Mesenchymal stem cell (in vitro differentiated cells and primary cell): Measurements from ENCODE around the gene CRHR1.

Source experiments
- DNase-seq: peaks from one replicate; pipeline ENCODE4 v3.0.0-alpha.2; 2013
- H2AFZ ChIP-seq: one replicate; pipeline ENCODE4 v1.6.1; 2013; ENCODE audit warnings: low read depth, mild to moderate bottlenecking, control low read depth, inconsistent platforms, low read length, moderate library complexity
- H2AK5ac ChIP-seq: 2 replicates; pipeline ENCODE4 v1.6.1; 2013; ENCODE audit warnings: low read length, moderate library complexity, mild to moderate bottlenecking, inconsistent platforms; ENCODE audit not compliant: severe bottlenecking
- H2BK120ac ChIP-seq: one replicate; pipeline ENCODE4 v1.6.1; 2013; ENCODE audit warnings: low read depth, mild to moderate bottlenecking, inconsistent platforms, low read length, moderate library complexity
- H2BK12ac ChIP-seq, 2 experiments: one replicate each; pipeline ENCODE4 v1.6.1; 2013; ENCODE audit warnings: inconsistent platforms in 2 of 2, low read length in 2 of 2, mild to moderate bottlenecking in 2 of 2, moderate library complexity in 2 of 2, control low read depth in 1 of 2
- H2BK15ac ChIP-seq: one replicate; pipeline ENCODE4 v1.6.1; 2013; ENCODE audit warnings: mild to moderate bottlenecking, low read depth, inconsistent platforms; ENCODE audit not compliant: poor library complexity, severe bottlenecking
- H2BK5ac ChIP-seq: 2 replicates; pipeline ENCODE4 v1.6.1; 2013; ENCODE audit warnings: low read depth, mild to moderate bottlenecking, low read length, control low read depth, inconsistent platforms; ENCODE audit not compliant: poor library complexity, severe bottlenecking
- H3K14ac ChIP-seq, 2 experiments: one replicate each; pipeline ENCODE4 v1.6.1; 2013; ENCODE audit warnings: inconsistent platforms in 2 of 2, low read length in 2 of 2, control low read depth in 1 of 2, mild to moderate bottlenecking in 1 of 2, moderate library complexity in 1 of 2
- H3K18ac ChIP-seq, 2 experiments: one replicate each; pipeline ENCODE4 v1.6.1; 2013; ENCODE audit warnings: inconsistent platforms in 2 of 2, low read length in 2 of 2, control low read depth in 1 of 2, low read depth in 1 of 2, mild to moderate bottlenecking in 1 of 2
- H3K23ac ChIP-seq, 2 experiments: one replicate each; pipeline ENCODE4 v1.6.1; 2013; ENCODE audit warnings: inconsistent platforms in 2 of 2, low read length in 2 of 2, mild to moderate bottlenecking in 2 of 2, moderate library complexity in 2 of 2, control low read depth in 1 of 2
- H3K27ac ChIP-seq: 2 replicates; pipeline ENCODE4 v1.5.1; 2013; ENCODE audit warnings: mild to moderate bottlenecking, moderate library complexity, low read length, control low read depth, inconsistent platforms; ENCODE audit not compliant: poor library complexity, severe bottlenecking
- H3K27me3 ChIP-seq, 2 experiments: 2 replicates each; pipeline versions ENCODE4 v1.6.1 to v1.7.0; 2013; ENCODE audit warnings: low read length in 2 of 2, mild to moderate bottlenecking in 2 of 2, moderate library complexity in 2 of 2, control low read depth in 1 of 2, inconsistent platforms in 1 of 2; ENCODE audit not compliant: control insufficient read depth in 1 of 2, insufficient read depth in 1 of 2
- H3K36me3 ChIP-seq, 2 experiments: 2 replicates each; pipeline versions ENCODE4 v1.6.1 to v1.7.0; 2013; ENCODE audit warnings: low read length in 2 of 2, control low read depth in 1 of 2, inconsistent platforms in 1 of 2, low read depth in 1 of 2, mild to moderate bottlenecking in 1 of 2; ENCODE audit not compliant: insufficient read depth in 2 of 2, control insufficient read depth in 1 of 2
- H3K4ac ChIP-seq, 2 experiments: one replicate each; pipeline ENCODE4 v1.6.1; 2013; ENCODE audit warnings: inconsistent platforms in 2 of 2, low read length in 2 of 2, mild to moderate bottlenecking in 2 of 2, moderate library complexity in 2 of 2, control low read depth in 1 of 2, low read depth in 1 of 2
- H3K4me1 ChIP-seq: 2 replicates; pipeline ENCODE4 v1.6.1; 2013; ENCODE audit warnings: low read depth, low read length, control low read depth; ENCODE audit not compliant: control insufficient read depth, insufficient read depth
- H3K4me2 ChIP-seq: 2 replicates; pipeline ENCODE4 v1.6.1; 2013; ENCODE audit warnings: low read length, mild to moderate bottlenecking, inconsistent platforms; ENCODE audit not compliant: poor library complexity, severe bottlenecking
- H3K4me3 ChIP-seq, 2 experiments: 2 replicates each; pipeline versions ENCODE4 v1.5.1 to v1.7.0; 2013; ENCODE audit warnings: low read length in 2 of 2, mild to moderate bottlenecking in 2 of 2, control low read depth in 1 of 2, low read depth in 1 of 2; ENCODE audit not compliant: insufficient read depth in 1 of 2
- H3K79me1 ChIP-seq: replicated peaks from 2 replicates; pipeline ENCODE4 v1.6.1; 2013; ENCODE audit warnings: mild to moderate bottlenecking, control low read depth, low read length, inconsistent platforms; ENCODE audit not compliant: poor library complexity, severe bottlenecking
- H3K9ac ChIP-seq: 2 replicates; pipeline ENCODE4 v1.7.0; 2013; ENCODE audit warnings: mild to moderate bottlenecking, low read length, moderate library complexity
- H3K9me3 ChIP-seq: 2 replicates; pipeline ENCODE4 v1.7.0; 2013; ENCODE audit warnings: mild to moderate bottlenecking, low read length; ENCODE audit not compliant: control insufficient read depth
- H4K8ac ChIP-seq: one replicate; pipeline ENCODE4 v1.6.1; 2013; ENCODE audit warnings: inconsistent platforms, mild to moderate bottlenecking, low read length, moderate library complexity
- H4K91ac ChIP-seq: one replicate; pipeline ENCODE4 v1.6.1; 2013; ENCODE audit warnings: mild to moderate bottlenecking, low read length, inconsistent platforms
- WGBS: methylation state at CpG from one replicate; pipeline ENCODE4 v1.1.7; 2013; ENCODE audit warnings: mixed read lengths; 5-methylcytosine and 5-hydroxymethylcytosine counted together

Gene CRHR1

DNA sequence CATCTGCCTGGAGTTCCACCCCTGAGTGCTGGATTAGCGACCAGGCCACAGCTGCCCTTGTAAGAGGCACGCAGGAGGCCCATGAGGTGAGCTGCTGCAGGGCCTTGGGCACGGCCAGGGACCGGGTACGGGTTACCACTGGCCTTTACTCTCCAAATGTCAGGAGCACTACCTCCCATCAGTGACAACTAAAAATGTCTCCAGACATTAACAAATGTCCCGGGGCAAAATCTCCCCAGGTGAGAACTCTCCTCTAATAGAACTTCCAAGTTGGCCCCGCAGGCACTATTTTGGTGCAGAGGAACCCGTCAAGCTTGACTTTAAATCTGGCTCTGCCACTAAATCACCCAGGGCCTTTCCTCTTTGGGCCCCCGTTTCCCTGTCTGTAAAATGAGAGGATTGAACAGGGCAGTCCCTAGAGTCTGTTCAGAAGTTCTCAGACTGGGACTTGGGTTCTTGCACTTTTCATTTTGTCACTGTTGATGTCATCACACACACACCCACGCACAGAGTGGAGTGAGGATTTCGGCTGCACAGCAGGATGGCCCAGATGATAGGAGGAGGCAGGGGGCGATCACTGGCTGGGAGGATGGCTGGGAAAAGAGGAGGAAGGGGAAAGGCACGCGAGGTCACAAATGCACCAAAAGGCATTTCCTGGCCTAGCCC is 85.7 kb downstream of the CRHR1 start:
- Histone ChIP-seq H3K4me2 (no peak overlapping the region), H3K4me3 (no peak overlapping the region), H3K4me1 (no peaks in the 10 kb centered on the region), H2AK5ac (no peak overlapping the region), H3K27ac (no peak overlapping the region), H2BK5ac (no peak overlapping the region), H2BK12ac (no peak overlapping the region), H3K27me3 (peaks cover 41 to 55% of the 10 kb centered on the region in 2 experiments), H4K8ac (peak overlapping the region; percentile 28), H4K91ac (no peak overlapping the region), H2AFZ (no peak overlapping the region), H3K18ac (no peak overlapping the region), H2BK15ac (no peak overlapping the region), H3K9ac (no peak overlapping the region), H3K4ac (no peak overlapping the region), H3K79me1 (no peaks in the 10 kb centered on the region), H3K9me3 (no peaks in the 10 kb centered on the region), H2BK120ac (no peak overlapping the region), H3K36me3 (no peaks in the 10 kb centered on the region), H3K14ac (peak overlapping the region in 1 of 2 experiments; percentile 76), H3K23ac (peak overlapping the region in 1 of 2 experiments; percentile 91)
- 48% methylated on average over 13 of the region's 14 CpGs for WGBS
- peak; percentile 23 for DNase-seq

DNA sequence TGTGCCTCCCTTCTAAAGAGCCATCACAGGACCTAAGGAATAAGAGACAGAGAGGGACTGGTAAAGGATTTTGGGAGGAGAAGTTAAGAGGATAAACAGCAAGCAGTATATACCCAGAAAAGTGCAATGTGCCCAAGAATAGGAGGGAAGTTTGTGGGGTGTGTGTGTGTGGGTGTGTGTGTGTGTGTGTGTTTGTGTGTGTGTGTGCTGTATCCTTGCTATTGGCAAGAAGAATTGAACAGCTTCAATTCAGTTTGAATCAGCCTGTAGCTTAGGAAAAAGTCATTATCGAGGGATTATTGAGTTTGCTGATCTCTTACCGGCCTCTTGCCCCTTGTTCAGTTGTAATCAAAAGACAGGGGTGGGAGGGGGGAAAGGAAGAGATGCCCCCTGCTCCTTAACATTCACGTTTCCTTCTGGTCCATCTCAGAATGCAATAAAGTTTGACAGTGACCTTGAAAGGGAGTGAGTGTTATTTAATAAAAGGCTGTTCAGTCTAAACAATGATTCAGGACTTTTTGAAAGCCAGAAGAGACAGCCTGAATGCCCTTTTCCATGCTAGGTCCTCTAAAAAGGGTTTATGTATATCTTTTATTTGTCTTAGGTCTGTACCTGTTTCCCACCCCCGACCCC is 86.3 kb downstream of the CRHR1 start:
- Histone ChIP-seq H3K27ac (no peak overlapping the region), H4K8ac (no peak overlapping the region), H2BK15ac (no peak overlapping the region), H3K23ac (peak overlapping the region in 1 of 2 experiments; percentile 91), H3K4me2 (no peak overlapping the region), H3K27me3 (peaks cover 35 to 50% of the 10 kb centered on the region in 2 experiments), H4K91ac (no peak overlapping the region), H2AK5ac (no peak overlapping the region), H3K4ac (no peak overlapping the region), H3K18ac (no peak overlapping the region), H3K4me3 (no peak overlapping the region), H2BK120ac (no peak overlapping the region), H3K14ac (peak overlapping the region in 1 of 2 experiments; percentile 76), H3K4me1 (no peaks in the 10 kb centered on the region), H3K9me3 (no peaks in the 10 kb centered on the region), H3K79me1 (no peaks in the 10 kb centered on the region), H3K9ac (no peak overlapping the region), H3K36me3 (no peaks in the 10 kb centered on the region), H2BK12ac (no peak overlapping the region), H2AFZ (no peak overlapping the region), H2BK5ac (no peak overlapping the region)
- WGBS: 52% methylated on average over 2 of the region's 4 CpGs
- DNase-seq: no peak

DNA sequence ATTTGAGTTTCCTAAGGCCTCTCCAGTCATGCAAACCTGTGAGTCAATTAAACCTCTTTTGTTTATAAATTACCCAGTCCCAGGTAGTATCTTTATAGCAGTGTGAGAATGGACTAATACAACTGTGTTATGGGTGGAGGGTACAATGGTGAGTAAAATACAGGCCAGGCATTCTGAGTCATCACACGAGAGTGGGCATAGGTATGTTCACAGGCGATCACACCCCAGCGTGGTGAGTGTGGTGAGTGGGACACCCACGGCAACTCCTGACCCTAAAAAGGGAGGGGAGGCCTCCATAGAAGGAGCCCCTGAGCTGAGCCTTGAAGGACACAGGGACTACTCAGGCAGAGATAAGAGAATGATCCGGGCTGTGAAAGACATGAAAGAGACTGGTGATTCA is 87.6 kb downstream of the CRHR1 start:
- Histone ChIP-seq H3K18ac (no peak overlapping the region), H3K4me1 (no peaks in the 10 kb centered on the region), H2AFZ (no peak overlapping the region), H3K79me1 (no peaks in the 10 kb centered on the region), H3K9me3 (no peaks in the 10 kb centered on the region), H3K4me2 (no peak overlapping the region), H3K4ac (no peak overlapping the region), H4K8ac (no peak overlapping the region), H3K14ac (no peak overlapping the region), H3K36me3 (no peaks in the 10 kb centered on the region), H2AK5ac (no peak overlapping the region), H3K27ac (no peak overlapping the region), H2BK15ac (no peak overlapping the region), H2BK5ac (no peak overlapping the region), H2BK12ac (no peak overlapping the region), H3K9ac (no peak overlapping the region), H3K23ac (no peak overlapping the region), H3K27me3 (peaks cover 35 to 50% of the 10 kb centered on the region in 2 experiments), H2BK120ac (no peak overlapping the region), H3K4me3 (no peak overlapping the region), H4K91ac (no peak overlapping the region)
- 69% methylated on average over 5 of the region's 5 CpGs for WGBS
- DNase-seq: no peak

DNA sequence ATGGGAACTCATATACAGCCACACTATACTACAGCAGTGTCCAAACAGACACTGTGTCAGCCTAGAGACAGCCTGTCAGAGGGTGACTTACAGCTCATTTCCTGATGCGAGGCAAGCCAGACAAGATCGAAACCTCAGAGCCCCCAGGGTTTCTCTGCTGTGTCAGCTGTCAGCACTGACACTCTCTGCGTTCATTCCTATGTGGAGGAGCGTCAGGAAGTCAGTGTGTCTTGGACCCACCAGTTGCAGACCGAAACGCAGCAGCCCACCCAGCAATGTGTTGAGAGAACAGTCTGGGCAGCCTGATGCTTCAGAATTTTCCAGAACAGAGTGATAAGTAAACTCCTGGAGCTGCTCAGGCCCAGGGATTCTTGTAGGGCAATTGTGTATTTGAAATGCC is 89.6 kb downstream of the CRHR1 start:
- Histone ChIP-seq H3K4ac (no peak overlapping the region), H3K4me2 (no peak overlapping the region), H2BK12ac (peak overlapping the region in 1 of 2 experiments; percentile 21), H2BK15ac (no peak overlapping the region), H3K23ac (no peak overlapping the region), H3K4me1 (no peaks in the 10 kb centered on the region), H4K91ac (no peak overlapping the region), H3K18ac (no peak overlapping the region), H2AFZ (peak overlapping the region; percentile 18), H3K9ac (no peak overlapping the region), H3K27ac (no peak overlapping the region), H2BK120ac (no peak overlapping the region), H4K8ac (no peak overlapping the region), H2AK5ac (no peak overlapping the region), H2BK5ac (peak overlapping the region; percentile 46), H3K4me3 (no peak overlapping the region), H3K14ac (no peak overlapping the region), H3K9me3 (peaks cover 7% of the 10 kb centered on the region), H3K27me3 (peaks cover 38 to 59% of the 10 kb centered on the region in 2 experiments), H3K36me3 (no peaks in the 10 kb centered on the region), H3K79me1 (no peaks in the 10 kb centered on the region)
- DNase-seq: peak; percentile 36
- 4% methylated on average over 6 of the region's 6 CpGs for WGBS
